Right cardiac atrium (tissue), 5 donors: ENCODE measurements around the gene ADRB1. TPM values are rescaled to one million over a fixed set of nuclear protein-coding genes. Genes with fewer than 3 reads are reported as not detected.

Source experiments
- polyA plus RNA-seq: library from polyadenylated mRNA; stranded (reverse); fragments of 200-250 nt; gene quantifications from one replicate; pipeline ENCODE4 v1.2.3, GENCODE V29; 2013
- total RNA-seq, 4 donors: library from RNA; stranded (reverse); fragmentation: NEBNext Ultra II Directional; extraction: Animal tissue kit (Norgen Biotek cat#: 25700); gene quantifications; one replicate each; pipeline ENCODE4 v1.2.1, GENCODE V29; 2021
- donor health status: healthy with polysubstance abuse.
- donor health status: DM: no; HTN: yes; CAD: no.
- donor health status: DM: no; HTN: no; CAD: no.
- donor health status: DM: no; HTN: yes; CAD: no; lungs with severe emphysema.
- donor health status: DM: yes; HTN: yes; CAD: no.

The ADRB1 gene
- total and polyA plus RNA-seq, 5 donors = 33.4 to 60.8 (median 46.3) TPM

Other genes starting within 250 kb of the ADRB1 start
- gene DCLRE1A, start 189.8 kb upstream of the ADRB1 start, total RNA-seq = 1 to 10 TPM; 5.0 to 7.3 (median 6.6) TPM
- gene DCLRE1A, start 189.8 kb upstream of the ADRB1 start, polyA plus RNA-seq = 4.5 TPM
- 10 to 100 TPM; 62.3 to 79.8 (median 69.9) TPM for gene NHLRC2, start 189.2 kb upstream of the ADRB1 start, total RNA-seq
- gene NHLRC2, start 189.2 kb upstream of the ADRB1 start, polyA plus RNA-seq = 14.9 TPM
- gene CCDC186, start 130.3 kb downstream of the ADRB1 start, total RNA-seq = 10 to 100 TPM; 18.3 to 29.4 (median 20.9) TPM
- gene CCDC186, start 130.3 kb downstream of the ADRB1 start, polyA plus RNA-seq = 6.7 TPM
- gene TDRD1, start 135.5 kb downstream of the ADRB1 start, total RNA-seq = under 1 TPM; 0.72 to 0.85 (median 0.80) TPM
- gene TDRD1, start 135.5 kb downstream of the ADRB1 start, polyA plus RNA-seq = 0.11 TPM
- not detected for gene VWA2, start 195.4 kb downstream of the ADRB1 start, total RNA-seq
- not detected for gene VWA2, start 195.4 kb downstream of the ADRB1 start, polyA plus RNA-seq